ENCODE results near the gene RBM19. TPM values are rescaled to one million over a fixed set of nuclear protein-coding genes. Genes with fewer than 3 reads are reported as not detected.

Gene RBM19
- total RNA-seq, 1 donor from 2014 or later: 15.7 TPM

GRCh38 chr12:113777751-113778150 lies 188.4 kb downstream of the RBM19 start:
- no peak for DNase-seq (ENCODE audit: low spot score)
- intact Hi-C loops (cut with DNase I): no loop called here

GRCh38 chr12:113776536-113776935 lies 189.6 kb downstream of the RBM19 start:
- intact Hi-C loops (cut with DNase I): no loop called here

GRCh38 chr12:113774526-113774925 lies 191.6 kb downstream of the RBM19 start:
- DNase-seq (ENCODE audit: low spot score): no peak
- intact Hi-C loops (cut with DNase I): no loop called here

More at GRCh38 chr12:113776536-113776935, 189.6 kb downstream of the RBM19 start:
- no peak for DNase-seq (ENCODE audit: low spot score)

GRCh38 chr12:113772505-113773030 lies 193.6 kb downstream of the RBM19 start:
- intact Hi-C loops (cut with DNase I): no loop called here
- no peak for DNase-seq (ENCODE audit: low spot score)

DNA sequence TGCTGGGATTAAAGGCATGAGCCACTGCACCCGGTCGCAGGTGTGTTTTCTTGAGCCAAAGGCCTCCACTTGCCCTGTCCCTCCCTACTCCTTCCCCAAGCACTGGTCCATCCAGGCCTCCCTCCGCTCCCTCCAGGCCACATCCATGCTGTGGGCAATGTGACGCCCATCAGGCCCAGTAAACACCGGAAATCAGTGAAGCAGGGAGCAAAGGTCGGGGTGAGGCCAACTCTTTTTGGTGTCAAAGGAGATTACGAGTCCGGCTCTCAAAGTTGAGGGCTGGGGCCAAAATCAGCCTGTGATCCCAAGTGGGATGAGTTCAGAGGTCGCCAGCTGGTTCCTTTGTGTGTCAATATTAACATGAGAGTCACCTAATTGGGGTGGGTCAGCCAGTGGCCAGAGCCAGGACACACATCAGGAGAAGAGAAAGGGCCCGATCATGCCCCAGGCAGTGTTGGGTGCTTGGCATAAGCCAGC lies 195.7 kb downstream of the RBM19 start:
- no peak for DNase-seq (ENCODE audit: low spot score)
- intact Hi-C loops (cut with DNase I): no loop called here

GRCh38 chr12:113769305-113769704 lies 196.8 kb downstream of the RBM19 start:
- intact Hi-C loops (cut with DNase I): no loop called here
- no peak for DNase-seq (ENCODE audit: low spot score)

GRCh38 chr12:113768850-113769249 lies 197.3 kb downstream of the RBM19 start:
- no peak for DNase-seq (ENCODE audit: low spot score)
- intact Hi-C loops (cut with DNase I): no loop called here

DNA sequence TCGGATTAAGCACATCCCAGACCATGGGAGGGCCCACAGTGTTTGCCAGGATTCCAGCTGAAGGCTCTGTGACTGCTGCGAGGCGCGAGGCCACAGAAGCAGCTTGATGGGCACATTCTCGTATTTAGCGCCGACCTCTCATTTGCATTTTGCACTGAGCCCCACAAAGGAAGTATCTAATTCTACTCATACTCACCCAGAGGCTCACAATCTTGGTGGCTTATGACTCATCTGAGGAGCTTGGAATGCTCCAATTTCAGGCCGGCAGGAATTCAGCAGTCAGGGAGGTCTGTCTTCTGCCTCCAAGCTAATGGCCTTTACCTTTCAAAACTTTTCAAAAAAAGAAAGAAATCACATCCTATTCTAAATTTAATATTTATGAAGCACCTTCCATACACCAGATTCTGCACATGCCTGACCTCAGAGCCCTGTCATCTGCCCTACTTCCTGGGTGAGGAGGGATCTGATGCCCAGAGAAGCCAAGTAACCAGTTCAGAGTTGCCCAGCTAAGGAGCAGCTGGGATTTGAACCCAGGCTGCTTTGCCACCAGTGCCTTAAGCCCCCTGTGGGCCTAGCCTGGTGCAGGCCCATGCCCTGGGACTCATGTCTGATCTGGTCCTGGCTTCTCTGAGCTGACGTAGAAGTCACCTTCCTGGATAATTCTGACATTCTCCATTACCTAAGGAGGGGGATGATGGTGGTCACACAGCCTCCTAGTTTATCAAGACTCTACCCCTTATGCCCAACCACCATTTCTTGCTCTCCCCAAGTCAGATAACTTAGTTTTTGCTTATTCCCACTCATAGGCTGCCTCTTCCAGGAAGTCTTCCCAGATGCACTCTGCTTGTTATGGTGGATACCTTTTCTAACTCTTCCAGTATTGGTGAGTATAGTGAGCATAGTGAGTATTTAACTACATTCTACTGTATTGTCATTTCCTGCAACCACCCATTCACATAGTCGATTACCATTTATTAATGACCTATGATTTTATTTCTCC lies 198.9 kb downstream of the RBM19 start:
- no peak for DNase-seq (ENCODE audit: low spot score)
- intact Hi-C loops (cut with DNase I): no loop called here
